ENCODE results near the gene CX3CR1.

DNA sequence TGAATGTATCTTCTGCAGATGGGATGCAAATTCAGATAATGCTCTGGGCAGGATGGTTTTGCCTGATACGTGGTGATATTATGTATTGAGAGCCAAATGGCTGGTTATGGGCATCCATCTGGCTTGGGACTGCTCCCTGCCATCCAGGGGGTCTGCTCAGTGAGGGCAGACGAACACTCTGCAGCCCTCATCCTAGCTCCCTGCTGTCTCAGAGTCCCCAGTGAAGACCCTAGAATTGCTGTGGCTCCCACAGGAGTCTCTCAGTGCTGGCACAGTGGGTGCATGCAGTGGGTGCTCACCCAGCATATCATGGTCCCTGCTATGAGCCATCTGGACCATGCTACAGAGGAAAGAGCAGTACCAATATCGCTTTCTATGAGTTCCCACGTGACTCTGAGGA is 10.3 kb downstream of the CX3CR1 start:
- TF ChIP-seq, protein P1, sequence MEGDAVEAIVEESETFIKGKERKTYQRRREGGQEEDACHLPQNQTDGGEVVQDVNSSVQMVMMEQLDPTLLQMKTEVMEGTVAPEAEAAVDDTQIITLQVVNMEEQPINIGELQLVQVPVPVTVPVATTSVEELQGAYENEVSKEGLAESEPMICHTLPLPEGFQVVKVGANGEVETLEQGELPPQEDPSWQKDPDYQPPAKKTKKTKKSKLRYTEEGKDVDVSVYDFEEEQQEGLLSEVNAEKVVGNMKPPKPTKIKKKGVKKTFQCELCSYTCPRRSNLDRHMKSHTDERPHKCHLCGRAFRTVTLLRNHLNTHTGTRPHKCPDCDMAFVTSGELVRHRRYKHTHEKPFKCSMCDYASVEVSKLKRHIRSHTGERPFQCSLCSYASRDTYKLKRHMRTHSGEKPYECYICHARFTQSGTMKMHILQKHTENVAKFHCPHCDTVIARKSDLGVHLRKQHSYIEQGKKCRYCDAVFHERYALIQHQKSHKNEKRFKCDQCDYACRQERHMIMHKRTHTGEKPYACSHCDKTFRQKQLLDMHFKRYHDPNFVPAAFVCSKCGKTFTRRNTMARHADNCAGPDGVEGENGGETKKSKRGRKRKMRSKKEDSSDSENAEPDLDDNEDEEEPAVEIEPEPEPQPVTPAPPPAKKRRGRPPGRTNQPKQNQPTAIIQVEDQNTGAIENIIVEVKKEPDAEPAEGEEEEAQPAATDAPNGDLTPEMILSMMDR (conservative IDR thresholded peaks at IDR 0.05; ENCODE audit: low read length) = no peak
- TF ChIP-seq EZH2phosphoT487 (IDR thresholded peaks at IDR 0.05; ENCODE audit: borderline replicate concordance, low read depth, low read length) = no peak
